GM21576 (cell line): ENCODE results near the gene SPCS3.
"Not testable (repeated sequence)": the region's sequence is repeated elsewhere in the genome, so short reads cannot be mapped to it uniquely, and the experiment has no call there.

ENCODE experiments used
- ATAC-seq: cut with Tn5 transposase; IDR thresholded peaks from one replicate; pipeline ENCODE4 v1.9.1; 2021; ENCODE audit warnings: mild to moderate bottlenecking, moderate library complexity; ENCODE audit not compliant: unreplicated experiment

Gene SPCS3

GRCh38 chr4:176345346-176345745, 25.6 kb downstream of the SPCS3 start:
- not testable (repeated sequence) for ATAC-seq

- ATAC-seq: not testable (repeated sequence)
Observed at GRCh38 chr4:176346836-176347235, 27.1 kb downstream of the SPCS3 start.

- ATAC-seq: no peak
Observed at GRCh38 chr4:176350671-176351070, 30.9 kb downstream of the SPCS3 start.

GRCh38 chr4:176354884-176355283, 35.1 kb downstream of the SPCS3 start:
- no peak for ATAC-seq

GRCh38 chr4:176357359-176358082, 37.8 kb downstream of the SPCS3 start:
- peak; percentile 100 for ATAC-seq

- ATAC-seq: no peak
Observed at GRCh38 chr4:176358083-176358469, 38.3 kb downstream of the SPCS3 start.

- ATAC-seq: no peak
Observed at GRCh38 chr4:176359590-176359989, 39.8 kb downstream of the SPCS3 start.

GRCh38 chr4:176360446-176360845, 40.7 kb downstream of the SPCS3 start:
- ATAC-seq: no peak

- ATAC-seq: peak; percentile 76
Observed at GRCh38 chr4:176363072-176363471, 43.3 kb downstream of the SPCS3 start.

GRCh38 chr4:176367771-176368465, 48.2 kb downstream of the SPCS3 start:
- ATAC-seq: no peak

GRCh38 chr4:176376032-176376614, 56.4 kb downstream of the SPCS3 start:
- no peak for ATAC-seq

- ATAC-seq: peak; percentile 84
Observed at GRCh38 chr4:176377780-176378179, 58.0 kb downstream of the SPCS3 start.

- no peak for ATAC-seq
Observed at GRCh38 chr4:176380352-176381157, 60.8 kb downstream of the SPCS3 start.
